GF-D8 (cell line): ENCODE results near the gene DOCK4.
A peak's percentile ranks its signal among the peaks of the same experiment; 100 is the strongest.

Experiments
- DNase-seq: peaks from one replicate; lab custom pipeline; 2025; lab: John Stamatoyannopoulos, UW

DOCK4 gene

GRCh38 chr7:112105584-112106530 lies 100.3 kb downstream of the DOCK4 start:
- DNase-seq = no peak

GRCh38 chr7:112104120-112104519 lies 102.1 kb downstream of the DOCK4 start:
- no peak for DNase-seq

- peak; percentile 36 for DNase-seq
These were observed 103.0 kb downstream of the DOCK4 start for GRCh38 chr7:112103246-112103645.

GRCh38 chr7:112101201-112101846 lies 104.9 kb downstream of the DOCK4 start:
- DNase-seq = no peak

GRCh38 chr7:112097524-112097923 lies 108.7 kb downstream of the DOCK4 start:
- DNase-seq = no peak

GRCh38 chr7:112093409-112093808 lies 112.8 kb downstream of the DOCK4 start:
- no peak for DNase-seq

- DNase-seq = no peak
These were observed 113.3 kb downstream of the DOCK4 start for GRCh38 chr7:112092709-112093395.

- DNase-seq = no peak
These were observed 113.9 kb downstream of the DOCK4 start for GRCh38 chr7:112092306-112092705.

GRCh38 chr7:112091768-112092167 lies 114.4 kb downstream of the DOCK4 start:
- DNase-seq = no peak

- peak; percentile 53 for DNase-seq
These were observed 116.6 kb downstream of the DOCK4 start for GRCh38 chr7:112089551-112089950.

GRCh38 chr7:112088484-112089016 lies 117.6 kb downstream of the DOCK4 start:
- DNase-seq = no peak

GRCh38 chr7:112086496-112087254 lies 119.5 kb downstream of the DOCK4 start:
- DNase-seq = no peak

- DNase-seq = no peak
These were observed 121.7 kb downstream of the DOCK4 start for GRCh38 chr7:112084520-112084971.

- no peak for DNase-seq
These were observed 122.3 kb downstream of the DOCK4 start for GRCh38 chr7:112083776-112084355.

GRCh38 chr7:112082306-112082705 lies 123.9 kb downstream of the DOCK4 start:
- DNase-seq = no peak

GRCh38 chr7:112081778-112082177 lies 124.4 kb downstream of the DOCK4 start:
- peak; percentile 14 for DNase-seq

GRCh38 chr7:112080978-112081377 lies 125.2 kb downstream of the DOCK4 start:
- peak; percentile 74 for DNase-seq

- peak; percentile 81 for DNase-seq
These were observed 125.8 kb downstream of the DOCK4 start for GRCh38 chr7:112080441-112080840.

- no peak for DNase-seq
These were observed 126.5 kb downstream of the DOCK4 start for GRCh38 chr7:112079673-112080072.

GRCh38 chr7:112079122-112079521 lies 127.1 kb downstream of the DOCK4 start:
- no peak for DNase-seq

- DNase-seq = no peak
These were observed 129.9 kb downstream of the DOCK4 start for GRCh38 chr7:112076324-112076723.
